HG03565 (cell line): ENCODE data around the gene SNCAIP.
A peak's percentile ranks its signal among the peaks of the same experiment; 100 is the strongest.
"Not testable (repeated sequence)": the region's sequence is repeated elsewhere in the genome, so short reads cannot be mapped to it uniquely, and the experiment has no call there.

Source experiments
- ATAC-seq: cut with Tn5 transposase; IDR thresholded peaks from one replicate; pipeline ENCODE4 v1.9.1; 2021; ENCODE audit warnings: mild to moderate bottlenecking, moderate library complexity; ENCODE audit not compliant: unreplicated experiment

Gene SNCAIP

DNA sequence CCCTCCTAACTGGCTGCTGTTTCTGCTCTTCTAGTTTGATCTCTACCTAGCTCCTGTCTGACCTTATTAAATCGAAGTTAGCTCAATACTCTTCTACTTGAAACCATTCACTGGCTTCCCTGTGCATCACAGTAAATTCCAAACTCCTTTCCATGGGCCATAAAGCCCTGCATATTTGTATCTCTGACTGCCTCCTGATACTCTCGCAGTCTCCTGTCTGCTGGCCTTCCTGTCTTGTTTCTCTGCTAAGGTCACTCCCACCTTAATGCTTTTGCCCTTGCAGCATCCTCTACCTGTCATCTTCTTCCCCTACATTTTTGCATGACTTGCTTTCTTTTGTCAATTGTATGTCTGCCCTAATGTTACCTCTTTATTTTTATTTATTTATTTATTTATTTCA lies 44.8 kb downstream of the SNCAIP start:
- no peak for ATAC-seq

- no peak for ATAC-seq
These were observed 46.4 kb downstream of the SNCAIP start for GRCh38 chr5:122358372-122358979.

DNA sequence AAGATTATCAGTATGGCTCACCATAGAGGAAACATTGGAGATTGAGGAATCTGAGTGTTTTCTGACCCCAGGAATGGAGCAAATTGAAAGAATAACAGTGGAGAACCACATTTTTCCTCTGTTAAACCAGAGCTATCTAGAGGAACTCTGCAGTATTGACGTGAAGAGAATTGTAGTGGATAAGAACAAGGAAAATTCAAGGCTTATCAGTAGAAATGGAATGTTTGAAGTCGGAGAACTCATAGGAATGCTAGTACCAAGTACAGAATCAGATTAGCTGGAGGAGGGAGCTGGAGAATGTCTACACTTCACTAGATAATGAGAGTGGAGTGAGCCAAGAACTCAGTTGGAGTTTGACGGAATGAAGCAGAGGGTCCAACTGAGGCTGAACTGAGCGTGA lies 50.3 kb downstream of the SNCAIP start:
- ATAC-seq, result no peak

- ATAC-seq, result no peak
These were observed 51.6 kb downstream of the SNCAIP start for GRCh38 chr5:122363623-122364022.

DNA sequence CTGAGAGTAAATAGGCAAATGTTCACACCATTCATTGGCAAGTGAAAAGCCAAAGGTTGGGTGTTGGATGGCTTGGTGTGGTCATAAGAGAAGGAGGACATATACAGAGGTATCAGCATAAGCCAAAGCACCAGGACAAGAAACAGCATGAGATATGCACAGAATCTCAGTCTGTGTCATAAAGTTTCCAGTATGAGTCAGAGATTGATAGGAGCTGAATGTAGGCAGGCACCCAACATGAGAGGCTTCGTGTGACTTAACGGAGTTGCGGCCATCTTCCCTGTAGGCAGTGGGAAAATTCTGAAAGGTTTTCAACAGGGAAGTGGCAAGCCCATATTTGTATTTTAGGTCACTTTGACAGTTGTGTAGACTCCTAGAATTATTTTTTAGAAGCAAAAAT lies 54.5 kb downstream of the SNCAIP start:
- peak; percentile 89 for ATAC-seq

DNA sequence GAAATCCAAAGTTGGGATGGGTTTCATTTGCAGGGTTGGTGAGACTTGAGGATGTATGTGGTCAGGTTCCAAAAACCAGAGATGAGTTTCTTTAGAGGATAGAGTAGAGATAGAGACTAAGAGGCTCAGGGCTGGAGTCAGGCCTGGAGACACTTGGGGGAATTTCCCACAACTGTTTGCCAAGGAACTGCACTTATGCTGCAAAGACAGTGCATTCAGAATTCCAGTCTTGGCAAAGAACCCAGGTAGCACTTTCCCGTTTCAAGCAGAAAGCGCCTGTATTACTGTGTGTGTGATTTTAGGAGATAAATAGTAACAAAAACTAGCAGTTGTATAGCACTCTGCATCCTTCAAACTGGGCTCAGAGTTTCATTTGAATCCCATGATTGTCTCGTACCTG lies 55.4 kb downstream of the SNCAIP start:
- ATAC-seq, result no peak

- ATAC-seq, result no peak
These were observed 56.6 kb downstream of the SNCAIP start for GRCh38 chr5:122368510-122369251.

GRCh38 chr5:122369253-122369815 lies 57.3 kb downstream of the SNCAIP start:
- no peak for ATAC-seq

DNA sequence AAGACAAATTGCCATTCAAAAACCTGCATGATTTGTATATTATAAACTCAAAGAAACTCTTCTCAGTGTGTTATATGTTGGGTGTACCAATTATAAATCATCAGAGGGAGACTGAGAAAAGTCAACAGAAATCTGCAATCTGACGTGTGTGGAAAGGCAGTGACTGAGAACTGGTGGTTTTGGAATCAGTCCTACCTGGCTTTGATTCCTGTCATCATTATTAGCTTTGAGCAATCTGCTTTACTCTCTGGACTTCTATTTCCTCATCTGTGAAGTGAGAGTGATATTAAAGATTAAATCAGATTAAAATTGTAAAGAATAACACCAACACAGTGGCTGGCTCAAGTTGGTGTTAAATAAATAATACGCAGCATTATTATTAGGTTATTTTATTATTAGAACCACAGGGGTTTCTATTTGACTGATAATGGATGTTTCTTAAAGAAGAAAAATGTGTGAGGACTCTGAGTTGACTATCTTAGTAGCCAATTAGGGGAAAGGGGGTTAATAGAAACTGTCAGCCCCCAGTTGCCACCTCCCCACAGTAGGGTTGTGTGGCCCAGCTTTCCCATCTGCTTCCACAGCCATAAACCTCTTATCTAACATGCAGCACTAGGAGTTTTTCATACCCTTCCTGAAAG lies 59.6 kb downstream of the SNCAIP start:
- ATAC-seq, result no peak

DNA sequence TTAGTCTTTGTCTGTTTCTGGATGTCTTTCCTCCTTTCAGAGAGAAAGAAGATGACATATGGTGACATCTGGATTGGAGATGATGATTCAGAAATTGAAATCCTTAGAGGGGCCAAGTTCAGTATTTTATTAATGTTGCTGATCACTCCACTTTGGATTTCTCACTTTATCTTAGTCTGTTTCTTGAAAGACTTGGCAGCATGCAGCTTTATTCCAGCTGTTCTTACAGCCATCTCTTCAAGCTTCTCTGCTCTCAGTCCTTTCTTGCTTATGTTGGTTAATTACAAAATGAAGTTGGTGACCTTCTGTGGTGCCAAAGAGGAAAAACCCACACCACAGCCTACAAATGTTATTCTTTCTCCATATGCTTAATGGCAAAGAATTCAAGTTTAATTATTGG lies 62.1 kb downstream of the SNCAIP start:
- ATAC-seq, result no peak

- ATAC-seq, result no peak
These were observed 63.8 kb downstream of the SNCAIP start for GRCh38 chr5:122375801-122376200.

GRCh38 chr5:122376250-122376649 lies 64.2 kb downstream of the SNCAIP start:
- no peak for ATAC-seq

DNA sequence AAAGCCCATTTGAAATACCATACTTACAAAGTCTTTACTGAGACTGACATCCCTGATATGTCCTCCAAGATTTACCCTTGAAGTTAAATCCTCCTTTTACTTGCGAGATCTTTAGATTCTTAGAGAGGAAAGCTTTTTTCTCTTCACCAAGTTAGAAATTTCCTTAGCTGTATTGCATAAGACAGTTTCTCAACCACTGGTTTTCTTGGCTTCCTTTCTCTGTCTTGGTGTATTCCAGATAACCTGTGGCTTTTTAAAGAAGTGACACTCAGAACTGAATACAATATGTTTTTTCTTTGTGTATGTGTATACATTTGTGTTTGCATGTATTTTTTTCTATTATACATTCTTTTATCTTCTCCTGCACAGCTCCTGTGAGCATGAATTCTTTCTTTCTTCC lies 65.0 kb downstream of the SNCAIP start:
- ATAC-seq, result no peak

DNA sequence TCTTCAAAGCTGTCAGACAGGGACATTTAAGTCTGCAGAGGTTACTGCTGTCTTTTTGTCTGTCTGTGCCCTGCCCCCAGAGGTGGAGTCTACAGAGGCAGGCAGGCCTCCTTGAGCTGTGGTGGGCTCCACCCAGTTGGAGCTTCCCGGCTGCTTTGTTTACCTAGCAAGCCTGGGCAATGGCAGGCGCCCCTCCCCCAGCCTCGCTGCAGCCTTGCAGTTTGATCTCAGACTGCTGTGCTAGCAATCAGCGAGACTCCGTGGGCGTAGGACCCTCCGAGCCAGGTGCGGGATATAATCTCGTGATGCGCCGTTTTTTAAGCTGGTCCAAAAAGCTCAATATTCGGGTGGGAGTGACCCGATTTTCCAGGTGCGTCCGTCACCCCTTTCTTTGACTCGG lies 70.9 kb downstream of the SNCAIP start:
- ATAC-seq, result not testable (repeated sequence)

DNA sequence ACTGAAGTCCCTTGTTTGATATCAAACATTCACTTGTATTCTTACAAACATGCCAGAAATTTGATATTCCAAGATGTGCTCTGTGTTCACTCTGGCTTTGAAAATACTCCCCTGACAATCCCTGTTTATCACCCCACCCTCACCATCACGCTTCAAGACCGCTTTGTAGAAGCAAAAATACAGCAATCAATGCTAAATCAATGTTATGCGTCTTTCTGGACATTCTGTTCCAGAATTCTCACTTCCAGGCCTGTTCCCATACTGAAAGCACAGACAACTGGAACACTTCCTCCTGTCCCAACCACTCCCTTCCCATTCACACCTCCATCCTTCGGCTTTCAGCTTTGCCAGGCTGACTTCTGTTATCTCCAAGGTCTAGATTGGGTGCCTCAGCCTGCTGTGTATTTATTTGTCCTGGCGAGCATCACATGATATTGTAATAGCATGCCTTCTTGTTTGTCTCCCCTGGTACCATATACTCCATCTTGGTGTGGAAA lies 72.8 kb downstream of the SNCAIP start:
- no peak for ATAC-seq

GRCh38 chr5:122385286-122385685 lies 73.2 kb downstream of the SNCAIP start:
- ATAC-seq, result no peak

GRCh38 chr5:122385808-122386207 lies 73.8 kb downstream of the SNCAIP start:
- ATAC-seq, result no peak

GRCh38 chr5:122390154-122390553 lies 78.1 kb downstream of the SNCAIP start:
- ATAC-seq, result no peak

DNA sequence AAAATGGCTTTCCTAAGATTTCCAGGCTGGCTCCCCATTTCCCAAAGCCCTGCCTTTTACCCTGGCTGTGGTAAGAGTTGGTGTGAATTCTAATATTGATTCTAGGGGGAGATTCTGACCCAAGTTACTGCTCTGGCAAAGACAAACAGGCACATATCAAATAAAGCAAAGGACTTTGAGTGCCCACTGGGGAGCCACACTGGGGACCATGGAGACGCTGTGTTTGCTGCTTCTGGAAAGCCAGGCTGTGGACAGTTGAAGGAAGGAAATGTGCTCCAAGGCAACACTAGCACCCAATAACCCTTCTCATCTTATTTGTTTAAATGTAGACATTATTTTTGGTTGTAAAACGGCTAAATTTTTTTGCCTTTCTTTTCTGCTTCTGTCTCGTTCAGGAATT lies 78.7 kb downstream of the SNCAIP start:
- no peak for ATAC-seq

DNA sequence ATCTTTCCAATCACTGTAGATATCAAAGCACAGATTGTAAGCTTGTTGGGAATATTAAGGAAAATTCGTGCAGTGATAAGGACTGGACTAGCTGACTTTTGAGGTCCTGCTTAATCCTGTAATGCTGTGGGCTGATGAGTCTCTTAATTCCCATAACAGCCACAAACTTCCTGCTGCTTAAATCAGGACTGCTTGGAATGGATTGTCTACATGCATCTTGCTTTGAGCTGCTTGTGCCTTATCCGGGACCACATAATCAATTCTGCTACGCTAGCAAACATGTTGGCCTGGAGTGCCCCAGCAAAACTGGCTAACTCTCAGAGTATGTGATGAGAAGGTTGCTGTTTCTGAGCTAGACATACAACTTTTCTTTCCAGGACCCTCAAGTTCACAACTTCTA lies 79.6 kb downstream of the SNCAIP start:
- no peak for ATAC-seq

GRCh38 chr5:122392224-122392623 lies 80.2 kb downstream of the SNCAIP start:
- no peak for ATAC-seq

DNA sequence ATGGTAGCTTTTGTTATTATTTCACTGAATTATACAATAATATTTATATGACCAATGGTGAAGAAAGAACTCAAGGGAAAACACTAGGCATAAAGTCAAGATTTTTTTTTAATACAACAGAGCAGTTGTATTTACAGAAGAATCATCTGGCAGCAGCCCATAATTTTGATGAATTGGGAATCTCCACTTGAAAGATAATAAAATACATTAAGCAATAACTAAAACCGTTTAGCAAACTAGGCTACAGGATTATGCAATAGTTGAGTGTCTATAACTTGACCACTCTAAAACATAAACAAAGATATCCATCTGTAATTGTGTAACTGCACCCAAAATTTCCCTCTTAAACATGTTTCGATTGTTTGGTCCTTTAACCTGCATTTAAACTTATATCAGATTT lies 80.8 kb downstream of the SNCAIP start:
- ATAC-seq, result no peak
